ENCODE data around the gene HS3ST5. TPM values are rescaled to one million over a fixed set of nuclear protein-coding genes. Genes with fewer than 3 reads are reported as not detected.

HS3ST5 gene
- total and polyA plus RNA-seq, 8 donors, result 0.05 to 2.2 TPM; not detected in 6

- Histone ChIP-seq H3K36me3 (no peaks in the 10 kb centered on the region), H3K9me3 (no peaks in the 10 kb centered on the region), H3K27ac (no peak overlapping the region), H3K4me3 (no peak overlapping the region), H3K4me1 (peaks cover 19 to 31% (median 28%) of the 10 kb centered on the region in 4 donors), H3K27me3 (peaks cover 6 to 66% (median 21%) of the 10 kb centered on the region in 3 donors)
- TF ChIP-seq POLR2A (IDR thresholded peaks at IDR 0.05) (no peak), EP300 (IDR thresholded peaks at IDR 0.05) (no peak), CTCF (IDR thresholded peaks at IDR 0.05) (no peak), POLR2AphosphoS5 (IDR thresholded peaks at IDR 0.05) (no peak)
- intact Hi-C loops (cut with DNase I; ENCODE audit: low total_unique reads), result no loop called here
- DNase-seq, result no peak
- WGBS, 5 donors, result 52 to 59% (median 54%) methylated on average over 3 of the region's 3 CpGs
Measured at GRCh38 chr6:114344246-114344970, 1.6 kb upstream of the HS3ST5 start.

- no peaks in the 10 kb centered on the region for H3K9me3 ChIP-seq
- intact Hi-C loops (cut with DNase I; ENCODE audit: low total_unique reads), result no loop called here
- DNase-seq, result no peak
- H3K4me3 ChIP-seq, result peak overlapping the region; percentile 51 to 77 (median 60)
- H3K27me3 ChIP-seq, result peaks cover 6 to 66% (median 21%) of the 10 kb centered on the region in 3 donors
- WGBS, 5 donors, result 21 to 38% (median 26%) methylated on average over 2 of the region's 2 CpGs
- no peaks in the 10 kb centered on the region for H3K36me3 ChIP-seq
- H3K4me1 ChIP-seq, result peaks cover 19 to 31% (median 28%) of the 10 kb centered on the region in 4 donors
- no peak overlapping the region for H3K27ac ChIP-seq
- TF ChIP-seq EP300 (IDR thresholded peaks at IDR 0.05), result no peak
- TF ChIP-seq POLR2A (IDR thresholded peaks at IDR 0.05), result no peak
- TF ChIP-seq CTCF (IDR thresholded peaks at IDR 0.05), result peak in 1 of 7 experiments; percentile 3
- TF ChIP-seq POLR2AphosphoS5 (IDR thresholded peaks at IDR 0.05), result no peak
Measured at GRCh38 chr6:114343782-114344144, 940 bp upstream of the HS3ST5 start.

- Histone ChIP-seq H3K9me3 (no peaks in the 10 kb centered on the region), H3K4me3 (peak overlapping the region; percentile 51 to 77 (median 60)), H3K36me3 (no peaks in the 10 kb centered on the region), H3K27ac (no peak overlapping the region), H3K4me1 (peaks cover 19 to 31% (median 28%) of the 10 kb centered on the region in 4 donors), H3K27me3 (peaks cover 6 to 55% (median 21%) of the 10 kb centered on the region in 3 donors)
- 1 to 4% (median 1%) methylated on average over 4 to 92 of the region's 92 CpGs for WGBS, 5 donors
- no peak for TF ChIP-seq EP300 (IDR thresholded peaks at IDR 0.05)
- no peak for TF ChIP-seq CTCF (IDR thresholded peaks at IDR 0.05)
- no peak for TF ChIP-seq POLR2AphosphoS5 (IDR thresholded peaks at IDR 0.05)
- no peak for TF ChIP-seq POLR2A (IDR thresholded peaks at IDR 0.05)
- peak in 1 of 2 donors; percentile 79 for DNase-seq
- intact Hi-C loops (cut with DNase I; ENCODE audit: low total_unique reads), result no loop called here
Measured at GRCh38 chr6:114342086-114342825, 567 bp downstream of the HS3ST5 start.

- no peak for TF ChIP-seq POLR2A (IDR thresholded peaks at IDR 0.05)
- no peak for TF ChIP-seq POLR2AphosphoS5 (IDR thresholded peaks at IDR 0.05)
- no peak for TF ChIP-seq CTCF (IDR thresholded peaks at IDR 0.05)
- no peak for TF ChIP-seq EP300 (IDR thresholded peaks at IDR 0.05)
- Histone ChIP-seq H3K4me1 (peaks cover 19 to 31% (median 28%) of the 10 kb centered on the region in 4 donors), H3K9me3 (no peaks in the 10 kb centered on the region), H3K4me3 (no peak overlapping the region), H3K27ac (no peak overlapping the region), H3K36me3 (no peaks in the 10 kb centered on the region), H3K27me3 (peaks cover 6 to 36% (median 21%) of the 10 kb centered on the region in 3 donors)
- intact Hi-C loops (cut with DNase I; ENCODE audit: low total_unique reads), result no loop called here
- no peak for DNase-seq
- 1 to 13% (median 11%) methylated on average over 1 of the region's 1 CpG for WGBS, 5 donors
Measured at GRCh38 chr6:114339706-114340105, 3.1 kb downstream of the HS3ST5 start.

Data from stomach (tissue), 9 donors.